COLO829 (cell line): Measurements from ENCODE around the gene BMP6.

ENCODE experiments used
- DNase-seq: peaks from one replicate; pipeline ENCODE4 v3.0.0; 2012; ENCODE audit warnings: low spot score

The BMP6 gene

GRCh38 chr6:7747901-7748504, 22.1 kb downstream of the BMP6 start:
- DNase-seq = no peak

- no peak for DNase-seq
Observed at GRCh38 chr6:7749478-7749877, 23.6 kb downstream of the BMP6 start.

GRCh38 chr6:7750197-7750596, 24.3 kb downstream of the BMP6 start:
- no peak for DNase-seq

GRCh38 chr6:7758456-7758855, 32.6 kb downstream of the BMP6 start:
- DNase-seq = no peak

- no peak for DNase-seq
Observed at GRCh38 chr6:7759320-7759719, 33.4 kb downstream of the BMP6 start.

- DNase-seq = no peak
Observed at GRCh38 chr6:7761051-7761450, 35.2 kb downstream of the BMP6 start.

GRCh38 chr6:7762760-7763159, 36.9 kb downstream of the BMP6 start:
- DNase-seq = no peak

- DNase-seq = no peak
Observed at GRCh38 chr6:7763881-7764280, 38.0 kb downstream of the BMP6 start.

GRCh38 chr6:7765575-7766325, 39.9 kb downstream of the BMP6 start:
- DNase-seq = no peak

GRCh38 chr6:7769702-7770101, 43.8 kb downstream of the BMP6 start:
- DNase-seq = peak; percentile 22

- no peak for DNase-seq
Observed at GRCh38 chr6:7770111-7770510, 44.2 kb downstream of the BMP6 start.

- no peak for DNase-seq
Observed at GRCh38 chr6:7770601-7771000, 44.7 kb downstream of the BMP6 start.

- DNase-seq = no peak
Observed at GRCh38 chr6:7773322-7773721, 47.4 kb downstream of the BMP6 start.

GRCh38 chr6:7773914-7774313, 48.0 kb downstream of the BMP6 start:
- no peak for DNase-seq

- no peak for DNase-seq
Observed at GRCh38 chr6:7776509-7776908, 50.6 kb downstream of the BMP6 start.

- DNase-seq = no peak
Observed at GRCh38 chr6:7777074-7777473, 51.2 kb downstream of the BMP6 start.

GRCh38 chr6:7781240-7781639, 55.3 kb downstream of the BMP6 start:
- DNase-seq = no peak

GRCh38 chr6:7784248-7784647, 58.3 kb downstream of the BMP6 start:
- no peak for DNase-seq

GRCh38 chr6:7784706-7785105, 58.8 kb downstream of the BMP6 start:
- DNase-seq = no peak

- DNase-seq = no peak
Observed at GRCh38 chr6:7785243-7786035, 59.5 kb downstream of the BMP6 start.

- DNase-seq = no peak
Observed at GRCh38 chr6:7786214-7786661, 60.3 kb downstream of the BMP6 start.

- no peak for DNase-seq
Observed at GRCh38 chr6:7787137-7787608, 61.3 kb downstream of the BMP6 start.

GRCh38 chr6:7787731-7788130, 61.8 kb downstream of the BMP6 start:
- DNase-seq = no peak
